Stimulated activated naive CD4-positive, alpha-beta T cell treated with Interleukin-2 at 50 U/mL for 16 hours (primary cell): ENCODE data around the gene RRP1B.

Experiments used
- DNase-seq: peaks from one replicate; lab custom pipeline; 2025; lab: John Stamatoyannopoulos, UW

RRP1B gene

DNA sequence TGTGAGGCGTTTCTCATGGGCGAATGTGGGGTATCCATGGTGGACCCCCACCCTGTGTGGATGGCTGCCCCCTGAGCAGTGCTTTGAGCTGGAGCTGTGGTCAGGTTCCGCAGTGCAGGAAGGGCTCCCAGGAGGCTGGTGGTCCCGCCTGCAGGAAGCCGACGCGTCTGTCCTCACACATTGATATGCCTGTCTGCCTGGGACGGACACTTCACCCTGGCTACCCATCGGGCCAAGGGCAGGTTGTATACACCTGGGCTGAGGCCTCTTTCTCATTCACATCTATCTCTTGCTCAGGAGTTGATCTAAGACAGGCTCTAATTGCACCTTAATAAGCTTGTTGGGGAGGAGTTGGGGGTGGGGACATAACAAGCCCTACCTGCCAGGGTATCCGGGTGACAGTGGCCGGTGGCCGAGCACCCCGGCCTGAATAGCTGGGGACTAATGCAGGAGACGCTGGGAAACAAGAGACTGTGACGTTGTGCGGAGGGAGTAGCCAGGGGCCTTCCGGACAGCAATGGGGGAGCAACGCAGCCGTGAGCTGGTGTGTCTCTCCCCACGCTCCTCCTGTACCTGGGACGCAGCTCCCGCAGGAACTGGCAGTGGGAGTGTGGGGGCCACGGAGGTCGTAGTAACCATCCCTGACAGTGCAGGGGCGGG lies 81.3 kb downstream of the RRP1B start:
- no peak for DNase-seq

- DNase-seq: no peak
Measured at GRCh38 chr21:43741423-43742096, 82.2 kb downstream of the RRP1B start.

DNA sequence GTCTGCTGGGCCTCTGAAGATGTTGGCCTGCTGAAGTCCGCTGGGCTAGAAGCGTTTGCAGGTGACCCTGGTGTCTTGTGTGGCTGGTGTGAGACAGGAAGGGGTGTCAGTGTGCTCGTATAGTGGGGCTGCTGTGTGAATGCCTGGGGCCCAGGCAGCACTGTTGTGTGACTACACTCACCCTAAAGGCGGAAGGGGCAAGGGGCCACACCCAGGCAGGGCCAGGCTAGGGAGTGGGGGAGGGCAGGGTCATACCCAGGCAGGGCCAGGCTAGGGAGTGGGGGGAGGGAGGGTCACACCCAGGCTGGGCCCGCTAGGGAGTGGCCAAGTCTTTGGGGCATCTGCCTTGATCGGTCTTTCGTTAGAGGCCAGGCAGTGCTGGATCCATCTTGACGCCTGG lies 84.6 kb downstream of the RRP1B start:
- DNase-seq: no peak

GRCh38 chr21:43744725-43745124 lies 85.4 kb downstream of the RRP1B start:
- DNase-seq: no peak
